ENCODE data around the gene ATF7IP.

ATF7IP gene

DNA sequence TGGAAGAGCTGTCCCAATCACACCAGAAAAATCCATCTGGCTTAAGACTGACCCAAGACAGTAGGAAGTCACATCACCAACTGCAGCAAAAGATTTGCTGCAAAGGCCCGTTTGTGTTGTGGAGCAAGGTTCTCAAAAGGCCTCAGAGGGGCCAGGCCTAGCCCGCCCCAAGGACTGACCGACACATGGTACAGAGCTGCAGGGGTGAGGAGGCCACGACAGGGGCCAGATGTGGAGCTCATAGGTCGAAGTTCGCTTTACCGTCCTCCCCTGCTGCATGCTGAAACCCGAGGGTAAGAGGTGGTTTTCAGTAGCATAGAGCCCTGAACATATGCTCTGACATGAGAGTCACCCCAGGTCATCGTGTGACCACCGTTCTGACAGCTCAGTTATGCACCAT lies 166.7 kb downstream of the ATF7IP start:
- no peak overlapping the region for H3K9ac ChIP-seq (ENCODE audit: low read depth, low read length)
- no peaks in the 10 kb centered on the region for H3K9me3 ChIP-seq (ENCODE audit: control insufficient read depth, insufficient read depth, low read length)
- H3K36me3 ChIP-seq (ENCODE audit: insufficient read depth, low read length) = no peaks in the 10 kb centered on the region; the same call in 1 of the 2 replicates
- no peaks in the 10 kb centered on the region for H3K4me1 ChIP-seq (ENCODE audit: insufficient read depth, low read length)

DNA sequence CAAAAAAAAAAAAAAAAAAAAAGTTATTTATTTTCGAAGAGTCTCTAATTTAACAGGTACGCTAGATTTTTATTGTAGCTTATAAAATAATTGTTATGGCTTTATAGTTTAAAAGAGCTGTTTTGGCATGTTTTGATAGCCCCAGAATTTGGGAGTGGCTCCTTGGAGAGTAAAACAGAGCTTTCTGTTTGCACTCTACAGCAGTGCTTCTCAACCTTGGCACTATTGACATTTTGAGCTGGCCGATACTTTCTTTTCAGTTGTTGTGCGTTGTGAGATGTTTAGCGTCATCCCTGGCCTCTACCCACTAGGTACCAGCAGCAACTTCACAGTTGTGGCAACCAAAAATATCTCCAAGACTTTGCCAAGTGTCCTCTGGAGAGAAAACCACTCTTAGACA lies 171.6 kb downstream of the ATF7IP start:
- no peak overlapping the region for H3K9ac ChIP-seq (ENCODE audit: low read depth, low read length)
- H3K4me1 ChIP-seq (ENCODE audit: insufficient read depth, low read length) = no peaks in the 10 kb centered on the region
- no peaks in the 10 kb centered on the region; the same call in 1 of the 2 replicates for H3K36me3 ChIP-seq (ENCODE audit: insufficient read depth, low read length)
- no peaks in the 10 kb centered on the region for H3K9me3 ChIP-seq (ENCODE audit: control insufficient read depth, insufficient read depth, low read length)

DNA sequence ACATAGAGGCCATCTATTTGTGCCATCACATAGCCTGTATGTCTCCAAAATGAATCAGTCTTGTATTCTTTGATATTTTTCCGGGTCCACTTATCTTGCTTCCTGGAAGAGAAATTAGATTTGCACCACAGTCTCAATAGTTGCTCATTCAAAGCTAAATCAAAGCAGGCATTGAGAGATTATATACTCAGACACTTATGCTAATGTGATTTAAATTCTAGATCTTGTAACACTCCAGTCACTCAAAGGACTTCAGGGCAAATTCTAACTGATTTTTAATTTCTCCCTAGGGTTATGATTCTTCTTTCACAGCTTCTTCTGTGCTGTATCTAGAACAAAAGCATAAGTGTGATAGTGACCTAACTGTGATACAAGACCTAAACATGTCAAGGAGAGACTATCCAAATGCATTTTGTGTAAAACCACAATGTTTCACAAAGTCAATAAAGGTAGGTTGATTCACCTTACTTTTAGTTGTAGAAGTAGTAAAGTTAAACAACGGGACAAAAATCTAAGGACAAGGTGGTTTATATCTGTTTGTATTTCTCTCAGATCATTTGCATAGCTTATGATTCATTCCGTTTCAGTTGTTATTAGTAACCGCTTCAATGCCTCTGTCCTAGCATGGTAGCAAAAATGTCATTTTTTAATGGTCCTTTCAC lies 175.4 kb downstream of the ATF7IP start:
- H3K36me3 ChIP-seq (ENCODE audit: insufficient read depth, low read length) = no peaks in the 10 kb centered on the region; the same call in 1 of the 2 replicates
- no peaks in the 10 kb centered on the region for H3K9me3 ChIP-seq (ENCODE audit: control insufficient read depth, insufficient read depth, low read length)
- no peaks in the 10 kb centered on the region for H3K4me1 ChIP-seq (ENCODE audit: insufficient read depth, low read length)
- H3K9ac ChIP-seq (ENCODE audit: low read depth, low read length) = no peak overlapping the region

DNA sequence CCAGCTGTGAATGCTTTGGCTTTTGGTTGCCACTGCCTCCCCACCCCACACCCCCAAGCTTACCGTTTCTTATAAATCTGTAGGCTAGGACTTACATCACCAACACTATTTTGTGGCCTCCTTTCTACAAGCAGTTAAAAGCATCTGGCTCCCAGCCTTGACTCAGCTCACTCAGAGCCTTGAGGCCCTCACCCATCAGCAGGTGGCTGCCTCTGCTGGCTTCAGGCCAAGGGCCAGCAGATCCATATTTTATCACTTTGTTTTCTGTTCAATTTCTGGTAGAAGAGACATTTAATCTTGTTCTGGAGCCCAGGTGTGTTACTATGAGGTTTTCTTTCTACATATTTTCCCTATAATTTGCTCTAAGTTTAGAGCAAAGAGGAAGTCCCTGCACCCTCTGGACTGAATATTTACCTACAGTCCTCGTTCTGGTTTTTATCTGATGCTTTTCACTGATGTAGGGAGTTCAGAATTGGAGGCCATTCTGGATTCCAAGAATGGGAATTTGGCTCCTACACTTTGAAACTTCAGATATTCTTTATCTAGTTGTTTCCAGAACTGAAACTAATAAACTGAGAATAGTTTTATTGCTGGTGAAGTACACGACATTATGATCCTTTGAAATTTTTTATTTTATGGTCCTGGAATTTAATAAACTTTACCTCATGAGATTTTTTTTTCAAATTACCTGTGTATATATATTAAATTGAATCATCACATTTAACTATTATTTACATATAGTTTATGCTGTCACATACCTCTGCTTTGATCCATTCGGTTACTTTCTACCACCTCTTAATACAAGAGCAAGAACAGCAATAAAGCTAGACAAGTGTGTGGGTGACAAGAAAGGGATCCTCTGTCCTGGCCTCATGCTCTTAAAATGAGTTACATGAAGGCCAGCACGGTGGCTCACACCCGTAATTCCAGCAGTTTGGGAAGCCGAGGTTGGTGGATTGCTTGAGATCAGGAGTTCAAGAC lies 180.0 kb downstream of the ATF7IP start:
- Histone ChIP-seq H3K36me3 (ENCODE audit: insufficient read depth, low read length) (no peaks in the 10 kb centered on the region; the same call in 1 of the 2 replicates), H3K9ac (ENCODE audit: low read depth, low read length) (no peak overlapping the region), H3K4me1 (ENCODE audit: insufficient read depth, low read length) (no peaks in the 10 kb centered on the region)

DNA sequence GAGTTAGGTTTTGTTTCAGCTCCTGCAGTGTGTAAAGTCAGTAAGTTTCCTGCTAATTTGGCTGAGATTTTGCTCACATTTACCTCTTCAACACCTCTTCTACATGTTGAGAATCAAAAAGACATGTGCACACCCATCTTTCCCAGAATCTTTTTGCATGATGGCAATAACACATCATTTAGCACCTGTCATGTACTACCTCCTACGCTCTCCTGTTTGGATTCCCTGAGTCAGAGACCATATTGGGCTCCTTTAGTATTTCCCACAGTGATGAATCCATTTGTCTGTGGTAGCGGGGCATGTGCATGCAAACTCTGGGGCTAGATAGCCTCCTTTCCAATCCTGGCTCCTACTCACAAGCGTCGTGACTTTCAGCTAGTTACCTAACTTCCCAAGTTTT lies 182.1 kb downstream of the ATF7IP start:
- H3K9ac ChIP-seq (ENCODE audit: low read depth, low read length) = no peak overlapping the region
- H3K9me3 ChIP-seq (ENCODE audit: control insufficient read depth, insufficient read depth, low read length) = no peaks in the 10 kb centered on the region
- H3K4me1 ChIP-seq (ENCODE audit: insufficient read depth, low read length) = no peaks in the 10 kb centered on the region
- H3K36me3 ChIP-seq (ENCODE audit: insufficient read depth, low read length) = no peaks in the 10 kb centered on the region

More for the DNA sequence above, 180.0 kb downstream of the ATF7IP start:
- no peaks in the 10 kb centered on the region for H3K9me3 ChIP-seq (ENCODE audit: control insufficient read depth, insufficient read depth, low read length)

DNA sequence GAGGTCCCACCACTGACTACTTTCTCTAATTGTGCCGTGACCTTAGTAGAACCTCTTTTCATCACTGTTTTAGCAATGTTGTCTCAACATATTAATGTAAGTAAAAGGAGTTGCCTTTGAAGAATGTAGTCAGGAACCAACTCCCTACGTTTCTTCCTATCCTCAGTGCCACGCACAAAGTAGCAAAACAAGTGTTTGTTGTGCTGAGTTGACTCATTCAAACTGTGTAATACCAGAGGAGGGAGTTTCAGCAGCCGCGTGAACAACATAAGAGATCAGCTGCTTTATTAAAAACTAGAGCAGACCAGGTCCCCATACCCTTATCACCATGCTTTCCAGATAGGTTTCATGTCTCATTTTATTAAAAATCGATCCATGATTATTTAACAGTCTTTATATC lies 183.1 kb downstream of the ATF7IP start:
- Histone ChIP-seq H3K4me1 (ENCODE audit: insufficient read depth, low read length) (no peaks in the 10 kb centered on the region), H3K9me3 (ENCODE audit: control insufficient read depth, insufficient read depth, low read length) (no peaks in the 10 kb centered on the region), H3K9ac (ENCODE audit: low read depth, low read length) (no peak overlapping the region), H3K36me3 (ENCODE audit: insufficient read depth, low read length) (no peaks in the 10 kb centered on the region)

Data from ES-I3 (cell line).